ENCODE results near the gene MCL1.
"Not testable (repeated sequence)": the region's sequence is repeated elsewhere in the genome, so short reads cannot be mapped to it uniquely, and the experiment has no call there.

MCL1 gene

DNA sequence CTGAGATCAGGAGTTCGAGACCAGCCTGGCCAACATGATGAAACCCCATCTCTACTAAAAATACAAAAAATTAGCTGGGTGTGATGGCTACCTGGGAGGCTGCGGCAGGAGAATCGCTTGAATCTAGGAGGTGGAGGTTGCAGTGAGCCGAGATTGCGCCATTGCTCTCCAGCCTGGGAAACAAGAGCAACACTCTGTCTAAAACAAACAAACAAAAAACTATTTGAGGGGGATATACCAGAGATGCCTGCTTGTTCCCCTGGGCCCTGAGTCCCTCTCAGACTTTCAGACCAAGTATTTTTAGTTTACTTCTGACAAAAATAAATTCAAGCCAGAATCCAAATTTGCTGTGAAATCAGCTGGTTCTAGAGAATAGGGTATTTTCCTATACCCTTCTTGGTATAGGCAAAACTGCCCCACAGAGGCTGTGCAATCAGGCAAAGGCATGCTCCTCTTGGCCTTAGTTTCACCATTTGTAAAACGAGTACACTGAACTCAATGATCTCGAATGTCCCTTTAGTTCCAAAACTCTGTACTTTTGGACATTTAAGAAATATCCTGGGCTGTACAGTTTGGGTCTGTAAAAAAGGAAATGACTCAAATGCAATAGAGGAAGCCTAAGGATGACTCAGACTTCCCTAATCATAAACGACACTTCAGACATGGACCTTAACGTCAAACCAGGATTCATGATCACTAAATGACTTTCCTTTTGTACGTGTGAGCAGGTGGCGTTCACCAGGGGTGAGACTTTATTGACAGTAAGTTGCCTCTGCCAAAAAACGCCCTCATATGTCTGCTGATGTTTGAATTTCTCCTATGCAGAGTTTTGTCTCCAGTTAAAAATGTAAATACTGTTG is 33.9 kb upstream of the MCL1 start:
- H3K27me3 Mint-ChIP-seq, result no peaks in the 10 kb centered on the region
- no peaks in the 10 kb centered on the region for H3K9me3 Mint-ChIP-seq
- peak overlapping the region; percentile 63 for H3K4me3 Mint-ChIP-seq
- peak overlapping the region; percentile 94 for H3K27ac Mint-ChIP-seq
- intact Hi-C loops (cut with micrococcal nuclease), result loop anchor here (1.0 kb wide), 1 partner anchor 34 kb away; the partner anchor contains the start of gene MCL1
- H3K4me1 Mint-ChIP-seq (ENCODE audit: low read depth), result peaks cover 67% of the 10 kb centered on the region
- peaks cover 29% of the 10 kb centered on the region for H3K36me3 Mint-ChIP-seq (ENCODE audit: low read depth)

DNA sequence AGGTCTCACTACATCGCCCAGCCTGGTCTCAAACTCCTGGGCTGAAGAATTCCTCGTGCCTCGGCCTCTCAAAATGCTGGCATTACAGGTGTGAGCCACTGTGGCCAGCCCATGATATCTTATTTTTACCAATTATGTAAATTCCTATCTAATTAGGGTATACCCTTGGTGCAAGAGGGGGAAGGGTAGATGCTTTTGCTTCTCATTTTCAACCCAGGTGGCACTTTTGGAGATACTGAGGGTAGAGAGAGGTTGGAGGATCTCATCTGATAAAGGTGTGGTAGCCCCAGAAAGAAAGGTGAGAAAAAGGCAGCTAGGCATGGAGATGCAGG is 32.6 kb upstream of the MCL1 start:
- Mint-ChIP-seq H3K36me3 (ENCODE audit: low read depth) (peaks cover 18% of the 10 kb centered on the region), H3K27ac (peak overlapping the region; percentile 94), H3K27me3 (no peaks in the 10 kb centered on the region), H3K4me3 (peak overlapping the region; percentile 30), H3K4me1 (ENCODE audit: low read depth) (peaks cover 63% of the 10 kb centered on the region), H3K9me3 (no peaks in the 10 kb centered on the region)
- intact Hi-C loops (cut with micrococcal nuclease), result no loop called here

DNA sequence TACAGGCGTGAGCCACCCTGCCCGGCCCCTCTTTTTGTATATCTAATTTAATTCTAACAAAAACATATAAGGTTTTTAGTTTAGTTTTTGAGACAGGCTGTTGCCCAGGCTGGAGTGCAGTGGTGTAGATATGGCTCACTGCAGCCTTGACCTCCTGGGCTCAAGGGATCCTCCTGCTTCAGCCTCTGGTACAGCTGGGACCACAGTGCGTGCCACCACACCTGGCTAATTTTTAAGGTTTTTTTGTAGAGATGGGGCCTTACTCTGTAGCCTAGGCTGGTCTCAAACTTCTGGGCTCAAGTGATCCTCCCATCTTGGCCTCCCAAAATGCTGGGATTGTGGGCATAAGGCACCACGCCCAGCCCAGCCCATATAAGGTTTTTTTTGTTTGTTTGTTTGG is 31.2 kb upstream of the MCL1 start:
- Mint-ChIP-seq H3K9me3 (no peaks in the 10 kb centered on the region), H3K4me3 (no peak overlapping the region), H3K36me3 (ENCODE audit: low read depth) (peaks cover 4% of the 10 kb centered on the region), H3K27me3 (no peaks in the 10 kb centered on the region), H3K27ac (peak overlapping the region; percentile 94), H3K4me1 (ENCODE audit: low read depth) (peaks cover 49% of the 10 kb centered on the region)
- intact Hi-C loops (cut with micrococcal nuclease), result loop anchor here (2.0 kb wide), 1 partner anchor 18 kb away; the partner anchor contains the start of gene ENSA

GRCh38 chr1:150609732-150610131 is 30.3 kb upstream of the MCL1 start:
- Mint-ChIP-seq H3K4me1 (ENCODE audit: low read depth) (peaks cover 49% of the 10 kb centered on the region), H3K27ac (peak overlapping the region; percentile 94), H3K4me3 (no peak overlapping the region), H3K27me3 (no peaks in the 10 kb centered on the region), H3K9me3 (no peaks in the 10 kb centered on the region), H3K36me3 (ENCODE audit: low read depth) (no peaks in the 10 kb centered on the region)
- intact Hi-C loops (cut with micrococcal nuclease), result loop anchor here (2.0 kb wide), 1 partner anchor 19 kb away; the partner anchor contains the start of gene ENSA

GRCh38 chr1:150606463-150607142 is 27.2 kb upstream of the MCL1 start:
- intact Hi-C loops (cut with micrococcal nuclease), result no loop called here
- H3K27ac Mint-ChIP-seq, result no peak overlapping the region
- H3K36me3 Mint-ChIP-seq (ENCODE audit: low read depth), result no peaks in the 10 kb centered on the region
- no peaks in the 10 kb centered on the region for H3K27me3 Mint-ChIP-seq
- H3K9me3 Mint-ChIP-seq, result no peaks in the 10 kb centered on the region
- peaks cover 35% of the 10 kb centered on the region for H3K4me1 Mint-ChIP-seq (ENCODE audit: low read depth)
- no peak overlapping the region for H3K4me3 Mint-ChIP-seq

- H3K36me3 Mint-ChIP-seq (ENCODE audit: low read depth); intact Hi-C loops (cut with micrococcal nuclease); H3K27me3 Mint-ChIP-seq; H3K9me3 Mint-ChIP-seq; H3K4me3 Mint-ChIP-seq: not testable (repeated sequence)
- Mint-ChIP-seq H3K4me1 (ENCODE audit: low read depth) (peaks cover 28% of the 10 kb centered on the region), H3K27ac (peak overlapping the region; percentile 34)
Observed at GRCh38 chr1:150605451-150605731, 26.0 kb upstream of the MCL1 start.

DNA sequence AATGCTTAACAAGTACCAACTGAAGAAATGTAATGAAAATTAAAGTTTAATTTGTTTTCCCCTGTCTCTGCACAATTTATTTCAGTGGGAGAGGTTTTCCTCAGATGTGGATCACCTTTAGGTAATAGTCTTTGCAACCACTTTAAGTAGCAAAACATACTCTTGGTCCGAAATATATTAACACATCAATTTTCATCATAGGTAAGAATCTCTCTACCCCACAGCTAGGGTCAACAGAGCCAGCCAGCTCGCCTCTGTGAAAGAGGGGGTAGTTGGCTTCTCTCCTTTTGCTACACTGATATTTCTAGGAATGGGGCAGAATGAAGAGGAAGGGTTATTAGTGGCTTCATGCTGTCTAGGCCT is 24.8 kb upstream of the MCL1 start:
- H3K9me3 Mint-ChIP-seq, result no peaks in the 10 kb centered on the region
- peaks cover 20% of the 10 kb centered on the region for H3K4me1 Mint-ChIP-seq (ENCODE audit: low read depth)
- no peaks in the 10 kb centered on the region for H3K27me3 Mint-ChIP-seq
- intact Hi-C loops (cut with micrococcal nuclease), result no loop called here
- H3K4me3 Mint-ChIP-seq, result no peak overlapping the region
- peaks cover 12% of the 10 kb centered on the region for H3K36me3 Mint-ChIP-seq (ENCODE audit: low read depth)
- peak overlapping the region; percentile 34 for H3K27ac Mint-ChIP-seq

DNA sequence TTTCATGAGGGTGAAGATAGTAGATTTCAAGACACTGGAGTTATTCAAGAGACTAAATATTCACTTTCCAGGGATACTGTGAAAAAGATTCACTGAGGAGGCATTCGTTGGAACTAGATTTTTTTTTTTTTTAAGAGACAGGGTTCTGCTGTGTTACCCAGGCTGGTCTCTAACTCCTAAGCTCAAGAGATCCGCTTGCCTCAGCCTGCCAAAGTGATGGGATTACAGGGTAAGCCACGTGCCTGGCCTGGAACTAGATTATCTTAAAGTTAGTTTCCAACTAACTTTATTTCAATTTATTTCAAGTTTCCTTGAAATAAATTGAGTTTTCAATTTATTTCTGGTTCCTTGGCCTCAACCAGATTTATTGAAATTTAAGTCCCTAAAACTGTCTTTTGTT is 24.3 kb upstream of the MCL1 start:
- no peaks in the 10 kb centered on the region for H3K27me3 Mint-ChIP-seq
- no peak overlapping the region for H3K4me3 Mint-ChIP-seq
- H3K36me3 Mint-ChIP-seq (ENCODE audit: low read depth), result peaks cover 12% of the 10 kb centered on the region
- peaks cover 20% of the 10 kb centered on the region for H3K4me1 Mint-ChIP-seq (ENCODE audit: low read depth)
- intact Hi-C loops (cut with micrococcal nuclease), result loop anchor here (2.0 kb wide), 1 partner anchor 15 kb away; no protein-coding TSS in a partner anchor
- no peaks in the 10 kb centered on the region for H3K9me3 Mint-ChIP-seq
- peak overlapping the region; percentile 10 for H3K27ac Mint-ChIP-seq

- H3K27ac Mint-ChIP-seq, H3K4me3 Mint-ChIP-seq, H3K9me3 Mint-ChIP-seq, H3K27me3 Mint-ChIP-seq: not testable (repeated sequence)
- Mint-ChIP-seq H3K4me1 (ENCODE audit: low read depth) (peaks cover 20% of the 10 kb centered on the region), H3K36me3 (ENCODE audit: low read depth) (peaks cover 12% of the 10 kb centered on the region)
- intact Hi-C loops (cut with micrococcal nuclease), result loop anchor here (2.0 kb wide), 1 partner anchor 14 kb away; no protein-coding TSS in a partner anchor
Observed at GRCh38 chr1:150602372-150602771, 23.0 kb upstream of the MCL1 start.

DNA sequence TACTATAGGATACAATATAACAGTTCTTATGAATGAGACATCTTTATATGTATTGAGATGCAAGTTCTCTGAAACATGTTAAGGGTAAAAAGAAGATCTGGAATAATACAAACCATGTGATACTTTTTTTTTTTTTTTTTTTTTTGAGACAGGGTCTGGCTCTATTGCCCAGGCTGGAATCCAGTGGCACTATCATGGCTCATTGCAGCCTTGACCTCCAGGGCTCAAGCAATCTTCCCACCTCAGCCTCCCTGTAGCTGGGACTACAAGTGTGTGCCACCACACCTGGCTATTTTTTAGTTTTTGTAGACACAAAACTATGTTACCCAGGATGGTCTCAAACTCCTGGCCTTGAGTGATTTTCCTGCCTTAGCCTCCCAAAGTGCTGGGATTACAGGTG is 22.1 kb upstream of the MCL1 start:
- Mint-ChIP-seq H3K9me3 (no peaks in the 10 kb centered on the region), H3K27me3 (no peaks in the 10 kb centered on the region), H3K36me3 (ENCODE audit: low read depth) (peaks cover 12% of the 10 kb centered on the region), H3K4me1 (ENCODE audit: low read depth) (peaks cover 21% of the 10 kb centered on the region), H3K27ac (peak overlapping the region; percentile 52), H3K4me3 (no peak overlapping the region)
- intact Hi-C loops (cut with micrococcal nuclease), result no loop called here

DNA sequence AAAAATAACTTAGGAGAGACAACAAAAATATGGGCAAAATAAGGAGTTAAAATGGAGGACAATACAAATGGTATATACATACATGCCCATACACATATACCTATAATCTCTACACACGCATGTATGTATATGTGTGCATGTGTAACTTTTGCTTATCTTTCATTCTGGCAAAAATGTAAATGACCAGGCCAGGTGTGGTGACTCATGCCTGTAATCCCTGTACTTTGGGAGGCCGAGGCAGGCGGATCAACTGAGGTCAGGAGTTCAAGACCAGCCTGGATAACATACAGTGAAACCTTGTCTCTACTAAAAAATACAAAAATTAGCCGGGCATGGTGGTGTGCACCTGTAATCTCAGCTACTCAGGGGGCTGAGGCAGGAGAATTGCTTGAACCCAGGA is 18.9 kb upstream of the MCL1 start:
- Mint-ChIP-seq H3K4me1 (ENCODE audit: low read depth) (peaks cover 22% of the 10 kb centered on the region), H3K36me3 (ENCODE audit: low read depth) (peaks cover 12% of the 10 kb centered on the region)
- H3K27ac Mint-ChIP-seq; H3K9me3 Mint-ChIP-seq; intact Hi-C loops (cut with micrococcal nuclease); H3K4me3 Mint-ChIP-seq; H3K27me3 Mint-ChIP-seq: not testable (repeated sequence)

GRCh38 chr1:150596976-150597375 is 17.6 kb upstream of the MCL1 start:
- peaks cover 20% of the 10 kb centered on the region for H3K4me1 Mint-ChIP-seq (ENCODE audit: low read depth)
- H3K36me3 Mint-ChIP-seq (ENCODE audit: low read depth), result peaks cover 12% of the 10 kb centered on the region
- no peak overlapping the region for H3K4me3 Mint-ChIP-seq
- no peaks in the 10 kb centered on the region for H3K27me3 Mint-ChIP-seq
- H3K27ac Mint-ChIP-seq, result no peak overlapping the region
- intact Hi-C loops (cut with micrococcal nuclease), result no loop called here
- no peaks in the 10 kb centered on the region for H3K9me3 Mint-ChIP-seq

DNA sequence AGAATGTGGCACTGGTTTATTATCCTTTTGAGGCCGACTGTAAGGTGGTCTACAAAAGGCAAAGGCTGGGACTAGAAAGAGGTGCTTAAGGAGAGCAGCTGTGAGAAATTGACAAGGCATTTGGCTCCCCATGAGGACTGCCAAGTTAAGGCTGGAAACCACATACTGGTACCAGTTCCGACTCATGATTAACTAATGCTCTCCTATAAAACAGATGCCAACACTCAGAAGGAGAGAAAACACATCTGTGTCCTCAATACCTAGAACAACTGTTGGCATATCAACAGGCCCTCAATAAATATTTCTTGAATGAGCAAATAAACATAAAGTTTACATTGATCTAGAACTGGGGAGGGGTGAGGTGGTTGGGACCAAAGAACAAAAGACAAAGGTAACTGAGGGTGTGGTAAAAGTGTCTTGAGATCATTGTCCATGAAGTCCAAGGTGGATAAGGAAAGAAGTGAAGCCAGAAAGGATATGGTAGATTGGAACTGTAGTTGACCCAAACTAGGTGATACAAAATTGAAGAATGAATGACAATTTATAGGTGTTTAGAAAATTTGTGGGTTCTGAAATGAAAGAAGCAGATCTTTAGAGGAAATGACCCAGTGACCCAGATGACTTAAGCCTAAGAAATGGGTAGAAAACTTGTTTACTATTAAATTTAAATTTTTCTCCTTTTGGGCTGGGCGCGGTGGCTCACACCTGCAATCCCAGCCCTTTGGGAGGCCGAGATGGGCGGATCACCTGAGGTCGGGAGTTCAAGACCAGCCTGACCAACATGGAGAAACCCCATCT is 16.9 kb upstream of the MCL1 start:
- H3K27me3 Mint-ChIP-seq, result no peaks in the 10 kb centered on the region
- no peaks in the 10 kb centered on the region for H3K9me3 Mint-ChIP-seq
- intact Hi-C loops (cut with micrococcal nuclease), result no loop called here
- no peak overlapping the region for H3K4me3 Mint-ChIP-seq
- no peak overlapping the region for H3K27ac Mint-ChIP-seq
- peaks cover 12% of the 10 kb centered on the region for H3K36me3 Mint-ChIP-seq (ENCODE audit: low read depth)
- peaks cover 20% of the 10 kb centered on the region for H3K4me1 Mint-ChIP-seq (ENCODE audit: low read depth)

DNA sequence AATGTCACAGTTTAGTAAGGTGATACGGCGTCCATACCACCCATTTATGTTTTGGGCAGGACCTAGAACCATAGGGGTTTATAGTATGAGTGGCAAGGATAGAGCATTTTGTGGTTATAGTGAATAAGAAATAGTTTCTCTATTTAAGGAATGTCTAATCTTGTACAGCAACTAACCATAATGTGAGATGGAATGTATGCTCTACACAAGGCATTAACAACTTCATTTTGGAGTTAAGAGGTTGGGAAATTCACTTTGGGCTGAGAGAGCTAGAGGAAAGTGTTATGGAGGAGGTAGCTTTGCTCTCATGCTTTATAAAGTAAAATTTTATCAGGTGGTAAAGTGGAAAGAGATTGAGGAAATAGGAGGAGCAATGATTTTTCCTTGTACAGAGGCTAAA is 3.0 kb upstream of the MCL1 start:
- Mint-ChIP-seq H3K9me3 (no peaks in the 10 kb centered on the region), H3K4me1 (ENCODE audit: low read depth) (peaks cover 26% of the 10 kb centered on the region), H3K27ac (peak overlapping the region; percentile 69), H3K27me3 (no peaks in the 10 kb centered on the region), H3K4me3 (no peak overlapping the region), H3K36me3 (ENCODE audit: low read depth) (peaks cover 24% of the 10 kb centered on the region)
- intact Hi-C loops (cut with micrococcal nuclease), result no loop called here

All from dendritic cell treated with granulocyte-macrophage colony-stimulating factor and Interleukin-4, amounts not matched to agents 40 ng/mL and 50 ng/mL, for 4 days (primary cell).